GM13977 (cell line): ENCODE measurements around the gene PPP1R36.
A peak's percentile ranks its signal among the peaks of the same experiment; 100 is the strongest.

Source experiments
- DNase-seq: peaks from one replicate; pipeline ENCODE4 v3.0.0; 2012; ENCODE audit warnings: low spot score
- CTCF ChIP-seq: IDR thresholded peaks from 2 replicates; pipeline ENCODE4 v1.5.1; 2012; ENCODE audit warnings: mild to moderate bottlenecking, control low read depth; ENCODE audit not compliant: insufficient read depth; ENCODE audit errors: extremely low read depth, missing control alignments
- in situ Hi-C: fragments of 300-500 bp; cut with MboI; formaldehyde crosslinking; loops from one replicate; pipeline ENCODE4 v1.12.0; 2022; ENCODE audit warnings: low sequenced_read_pairs, low pct_unique_long_range_greater_than_20kb, mixed read lengths, inconsistent platforms; ENCODE audit not compliant: unreplicated experiment

PPP1R36 gene

GRCh38 chr14:64549791-64550620 is at the start of gene PPP1R36:
Gene PPP1R36, plus strand, starts transcription at chr14:64549961. Its CDS starts 37 bp downstream, at chr14:64549998.
- peak; percentile 60 for DNase-seq
- no peak for TF ChIP-seq CTCF
- in situ Hi-C loops = no loop called here

- DNase-seq = no peak
- TF ChIP-seq CTCF = no peak
- in situ Hi-C loops = no loop called here
These were observed 49.7 kb upstream of the PPP1R36 start for GRCh38 chr14:64500088-64500487.

- in situ Hi-C loops = no loop called here
- no peak for DNase-seq
- no peak for TF ChIP-seq CTCF
These were observed 48.2 kb upstream of the PPP1R36 start for GRCh38 chr14:64501411-64502171.

- TF ChIP-seq CTCF = peak; percentile 13
- DNase-seq = no peak
- in situ Hi-C loops = no loop called here
These were observed 47.3 kb upstream of the PPP1R36 start for GRCh38 chr14:64502456-64502855.

- no peak for TF ChIP-seq CTCF
- in situ Hi-C loops = no loop called here
- no peak for DNase-seq
These were observed 46.8 kb upstream of the PPP1R36 start for GRCh38 chr14:64502887-64503433.

GRCh38 chr14:64503434-64504309 is 46.1 kb upstream of the PPP1R36 start, which contains the start of gene ZBTB25:
Gene ZBTB25, minus strand, starts transcription at chr14:64503838. Its CDS starts 13,305 bp downstream, at chr14:64490533.
- in situ Hi-C loops = no loop called here
- TF ChIP-seq CTCF = no peak
- DNase-seq = peak; percentile 89
